Activated gamma-delta T cell (primary cell): ENCODE measurements around the gene OR2V2.
"Not testable (repeated sequence)": the region's sequence is repeated elsewhere in the genome, so short reads cannot be mapped to it uniquely, and the experiment has no call there.

Source experiments
- DNase-seq: peaks from one replicate; lab custom pipeline; 2025; lab: John Stamatoyannopoulos, UW

OR2V2 gene

DNA sequence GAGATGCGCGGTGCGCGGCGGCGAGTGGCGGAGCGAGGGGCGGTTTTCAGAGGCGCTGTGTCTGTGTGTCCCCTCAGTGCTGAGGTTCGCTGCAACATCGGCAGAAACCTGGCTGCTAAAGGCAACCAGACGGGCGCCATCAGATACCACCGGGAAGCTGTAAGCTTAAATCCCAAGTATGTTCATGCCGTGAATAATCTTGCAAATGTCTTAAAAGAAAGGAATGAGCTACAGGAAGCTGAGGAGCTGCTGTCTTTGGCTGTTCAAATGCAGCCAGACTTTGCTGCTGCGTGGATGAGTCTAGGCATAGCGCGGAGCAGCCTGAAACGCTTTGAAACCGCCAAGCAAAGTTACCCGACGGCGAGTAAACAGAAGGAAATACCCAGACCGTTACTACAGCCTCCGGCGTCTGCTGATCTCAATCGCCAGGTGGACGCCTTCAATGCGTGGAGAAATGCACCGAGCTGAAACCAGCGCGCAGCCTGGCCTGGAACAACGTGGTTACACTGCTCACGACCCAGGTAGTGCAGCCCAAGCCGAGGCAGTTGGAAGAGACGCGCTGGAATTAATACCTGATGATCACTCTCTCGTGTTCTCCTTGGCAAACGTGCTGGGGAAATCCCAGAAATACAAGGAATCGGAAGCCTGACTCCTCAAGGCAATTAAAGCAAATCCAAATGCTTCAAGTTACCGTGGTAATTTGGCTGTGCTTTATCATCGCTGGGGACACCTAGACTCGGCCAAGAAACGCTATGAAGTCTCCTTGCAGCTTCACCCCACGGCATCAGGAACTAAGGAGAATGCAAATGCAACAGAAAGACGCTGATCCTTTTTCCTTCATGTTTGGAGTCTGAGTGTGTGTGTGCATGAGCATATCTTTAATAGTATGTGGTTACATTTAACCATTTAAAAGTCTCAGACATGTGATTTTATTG, 32.3 kb upstream of the OR2V2 start:
- DNase-seq = no peak

DNA sequence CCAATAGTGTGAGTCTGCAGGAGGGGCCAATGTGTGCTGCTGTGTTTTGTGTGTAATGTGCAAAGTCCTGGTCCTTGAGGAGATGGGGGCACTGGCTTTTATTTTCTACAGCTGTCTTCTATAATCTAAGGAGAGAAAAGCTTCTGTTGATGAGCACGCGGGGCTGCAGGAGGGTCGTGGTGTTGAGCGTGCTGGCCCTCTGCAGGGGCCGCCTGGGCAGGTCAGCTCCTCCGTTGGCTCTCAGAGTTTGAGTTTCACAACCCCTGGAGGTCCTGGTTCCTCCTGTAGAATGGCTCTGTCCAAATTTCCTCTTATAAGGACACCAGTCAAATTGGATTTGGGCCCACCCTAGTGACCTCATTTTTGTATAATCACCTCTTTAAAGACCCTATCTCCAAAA, 29.0 kb upstream of the OR2V2 start:
- no peak for DNase-seq

DNA sequence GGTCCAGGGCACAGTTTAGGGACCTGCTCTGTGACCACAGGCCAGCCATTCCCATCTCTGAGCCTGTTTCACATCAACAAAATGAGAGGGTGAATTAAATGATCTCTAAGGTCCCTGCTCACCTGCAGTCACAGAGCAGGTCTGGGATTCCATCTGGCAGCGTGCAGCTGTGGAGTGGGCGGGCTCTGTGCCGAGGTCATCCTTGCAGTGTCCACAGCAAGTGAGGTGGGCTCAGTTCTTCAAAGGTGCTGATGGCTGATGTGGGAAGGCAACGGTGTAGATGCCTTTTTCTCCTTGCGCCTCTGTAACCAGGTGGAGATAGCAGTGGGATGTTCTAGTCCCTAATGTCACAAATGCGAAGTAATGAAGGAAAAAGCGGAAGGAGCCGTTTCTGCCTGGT, 28.3 kb upstream of the OR2V2 start:
- no peak for DNase-seq

DNA sequence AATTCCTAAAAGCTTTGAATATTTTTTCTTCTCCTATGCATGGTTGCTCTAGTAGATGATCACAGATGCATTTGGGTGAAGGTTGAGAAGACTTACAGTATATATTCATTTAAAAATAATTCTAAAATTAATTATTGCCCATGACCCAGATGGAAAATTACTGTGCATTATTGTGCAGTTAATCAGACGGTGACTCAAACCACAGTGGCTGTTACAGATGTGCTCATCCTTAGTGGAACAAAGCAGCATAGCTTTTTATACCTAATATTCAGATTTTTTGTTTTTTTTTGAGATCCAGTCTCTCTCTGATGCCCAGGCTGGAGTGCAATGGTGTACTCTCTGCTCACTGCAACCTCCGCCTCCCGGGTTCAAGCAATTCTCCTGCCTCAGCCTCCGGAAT, 27.1 kb upstream of the OR2V2 start:
- no peak for DNase-seq

DNA sequence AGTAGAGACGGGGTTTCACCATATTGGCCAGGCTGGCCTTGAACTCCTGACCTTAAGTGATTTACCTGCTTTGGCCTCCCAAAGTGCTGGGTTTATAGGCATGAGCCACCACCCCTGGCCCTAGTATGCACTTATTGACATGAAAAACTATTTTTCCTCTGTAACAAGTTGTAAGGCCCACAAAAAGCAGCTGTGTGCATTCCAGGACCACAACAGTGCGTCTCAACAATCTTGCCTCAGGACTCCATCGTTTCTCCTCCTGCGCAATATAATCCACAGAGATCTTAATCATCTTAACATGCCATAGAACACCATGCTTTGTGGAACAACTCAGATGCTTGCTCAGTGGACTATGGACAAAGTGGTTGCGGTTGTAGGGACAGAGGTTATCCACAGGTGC, 26.6 kb upstream of the OR2V2 start:
- DNase-seq = no peak

DNA sequence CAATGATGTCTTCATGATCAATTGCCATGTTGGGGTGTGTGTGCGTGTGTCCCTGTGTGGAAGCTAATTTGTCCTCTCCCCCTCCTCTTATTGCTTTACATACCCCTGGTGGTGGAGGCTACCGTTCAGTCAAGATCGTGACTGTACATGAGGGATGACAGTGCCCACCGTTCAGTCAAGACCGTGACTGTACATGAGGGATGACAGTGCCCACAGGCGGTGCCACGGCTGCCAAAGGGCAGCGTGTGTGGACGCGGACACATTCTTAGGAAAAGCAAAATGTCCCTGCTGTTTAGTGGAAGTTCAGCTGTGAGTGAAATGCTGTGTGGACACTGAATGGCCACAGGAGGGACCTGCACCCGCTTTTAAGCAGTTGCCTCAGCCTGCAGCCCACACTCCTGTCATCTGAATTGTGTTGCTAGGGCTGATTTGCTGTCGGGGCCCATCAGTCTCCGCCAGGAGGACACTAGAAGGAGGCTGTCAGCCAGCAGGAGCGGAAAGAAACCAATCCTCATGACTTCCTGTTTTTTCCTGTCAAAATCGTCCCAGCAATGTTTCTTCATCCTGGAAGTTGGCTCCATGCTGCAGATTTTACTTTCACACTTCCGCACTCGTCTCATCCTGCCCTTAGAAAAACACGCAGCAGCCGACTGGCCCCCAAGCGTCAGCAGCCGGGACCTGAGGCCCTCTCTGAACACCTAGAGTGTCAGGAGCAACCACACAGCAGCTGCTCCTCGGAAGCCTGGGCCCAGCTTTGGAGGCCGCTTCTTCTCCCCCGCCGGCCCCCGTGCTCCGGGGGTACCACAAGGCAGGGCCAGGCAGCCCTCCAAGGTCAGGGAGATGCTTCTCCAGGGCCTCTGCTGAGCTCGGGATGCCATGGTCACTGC, 25.5 kb upstream of the OR2V2 start:
- DNase-seq = no peak

DNA sequence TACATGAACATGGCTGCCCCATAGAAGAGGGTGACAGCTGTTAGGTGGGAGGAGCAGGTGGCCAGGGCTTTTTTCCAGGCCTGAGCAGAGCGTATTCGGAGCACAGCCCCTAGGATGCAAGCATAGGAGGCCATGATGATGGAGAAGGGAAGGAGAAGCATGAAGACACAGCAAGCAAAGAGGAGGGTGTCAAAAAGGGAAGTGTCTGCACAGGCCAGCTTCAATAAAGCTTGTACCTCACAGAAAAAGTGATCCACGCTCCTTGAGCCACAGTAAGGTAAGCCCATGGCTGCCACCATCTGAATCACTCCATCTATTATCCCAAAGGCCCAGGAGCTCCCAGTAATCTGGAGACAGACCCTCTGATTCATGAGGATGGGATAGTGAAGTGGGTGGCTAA, 22.9 kb upstream of the OR2V2 start:
- DNase-seq = no peak

DNA sequence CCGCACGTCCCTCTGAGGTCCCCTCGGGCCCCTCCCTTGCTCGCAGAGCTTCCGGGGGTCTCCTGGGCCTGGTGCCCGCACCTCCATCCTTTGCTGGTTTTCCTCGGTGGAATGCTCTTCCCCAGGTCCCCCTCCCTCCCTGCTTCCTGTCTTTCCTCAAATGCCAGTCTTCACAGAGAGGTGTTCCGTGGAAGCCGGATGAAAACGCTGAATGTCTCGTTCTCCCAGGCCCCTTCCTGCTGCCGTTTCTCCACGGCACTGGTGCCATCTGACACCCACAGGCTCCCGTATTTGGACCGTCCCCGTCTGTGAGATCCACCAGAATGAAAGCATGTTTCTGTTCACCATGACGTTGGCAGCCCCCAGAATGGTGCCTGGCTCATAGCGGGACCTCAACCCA, 20.5 kb upstream of the OR2V2 start:
- DNase-seq = no peak

DNA sequence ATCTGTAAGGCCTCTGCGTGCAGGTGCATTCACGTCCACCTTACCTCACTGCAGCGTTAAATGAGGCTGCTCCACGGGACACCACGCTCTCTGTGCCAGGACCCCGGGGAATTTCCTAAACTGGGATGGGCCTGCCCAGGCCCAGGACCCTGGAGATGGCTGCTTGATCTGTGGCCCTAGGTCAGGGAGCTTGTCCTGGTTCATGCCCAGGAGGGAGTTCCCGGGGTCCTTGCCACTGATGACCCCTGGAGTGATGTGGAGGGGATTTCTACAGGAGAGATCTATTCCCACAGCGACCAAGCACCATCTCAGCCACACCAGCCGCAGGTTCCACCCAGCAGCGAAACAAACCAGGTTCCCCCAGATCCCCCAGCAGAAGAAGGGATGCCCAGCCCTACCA, 19.9 kb upstream of the OR2V2 start:
- DNase-seq = no peak

DNA sequence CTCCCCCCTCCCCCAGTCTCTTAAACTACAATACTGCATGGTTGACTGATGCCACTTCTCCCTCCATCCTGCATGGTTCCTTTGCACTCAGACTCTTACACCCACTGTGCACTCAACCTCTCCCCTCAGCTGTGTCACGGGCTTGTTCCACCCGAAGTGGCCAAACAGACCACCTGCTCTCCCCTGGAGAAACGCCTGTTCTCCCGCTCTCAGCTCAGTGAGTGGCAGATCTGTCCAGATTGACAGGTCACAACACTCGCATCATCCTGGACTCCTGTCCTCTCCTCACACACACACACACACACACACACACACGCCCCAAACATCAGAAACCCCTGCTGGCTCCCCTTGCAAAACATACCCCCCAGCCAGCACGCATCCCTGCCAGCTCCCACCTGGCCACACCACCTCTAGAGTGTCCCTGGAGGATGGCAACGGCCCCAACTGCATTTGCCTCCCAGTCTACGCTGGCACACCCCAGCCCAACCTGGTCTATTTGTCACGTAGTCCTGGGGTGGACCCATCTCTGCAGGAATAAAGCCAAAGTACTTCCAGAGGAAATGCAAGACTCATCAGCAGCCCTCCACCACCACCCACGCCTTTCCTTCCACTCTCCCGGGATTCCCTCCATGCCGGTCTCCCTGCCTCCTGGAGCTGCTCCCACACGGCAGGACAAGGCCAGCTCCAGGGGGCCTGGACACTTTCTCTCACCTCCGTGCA, 19.3 kb upstream of the OR2V2 start:
- no peak for DNase-seq

DNA sequence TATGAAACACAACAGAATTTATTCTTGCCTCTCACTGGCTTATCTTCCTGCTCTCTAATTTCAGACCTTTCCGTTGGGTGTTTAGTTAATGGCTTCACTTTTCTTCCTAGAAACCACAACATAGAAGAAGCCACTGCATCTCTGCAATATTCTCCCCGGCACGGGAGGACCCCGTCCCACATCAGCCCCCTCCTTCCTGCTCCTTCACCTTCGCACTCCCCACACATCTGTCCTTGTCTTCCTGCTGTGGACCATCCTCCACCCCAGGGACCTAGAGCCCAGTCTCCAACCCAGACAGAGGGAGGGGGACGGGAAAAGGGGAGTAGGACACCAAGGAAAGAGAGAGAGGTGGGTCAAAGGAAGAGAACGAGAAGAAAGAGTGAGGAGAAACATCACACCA, 17.8 kb upstream of the OR2V2 start:
- no peak for DNase-seq

DNA sequence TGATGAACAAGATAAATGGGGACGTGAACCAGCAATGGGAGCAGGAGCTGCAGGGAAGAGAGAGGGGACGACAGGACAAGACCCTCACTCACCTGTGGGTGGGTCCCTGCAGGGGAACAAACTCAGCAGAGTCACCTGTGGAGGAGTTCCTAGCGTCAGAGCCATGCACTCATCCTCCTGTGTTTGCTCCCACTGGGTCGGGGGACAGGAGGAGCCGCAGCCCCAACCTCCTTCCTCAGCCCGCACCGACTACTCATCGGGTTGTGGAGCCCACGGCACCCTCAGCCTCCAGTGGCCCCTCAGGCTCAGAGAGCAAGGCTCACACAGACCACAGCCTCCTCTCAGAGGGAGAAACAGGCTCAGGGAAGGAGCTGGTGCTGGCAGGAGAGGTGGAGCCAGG, 17.3 kb upstream of the OR2V2 start:
- DNase-seq = not testable (repeated sequence)

DNA sequence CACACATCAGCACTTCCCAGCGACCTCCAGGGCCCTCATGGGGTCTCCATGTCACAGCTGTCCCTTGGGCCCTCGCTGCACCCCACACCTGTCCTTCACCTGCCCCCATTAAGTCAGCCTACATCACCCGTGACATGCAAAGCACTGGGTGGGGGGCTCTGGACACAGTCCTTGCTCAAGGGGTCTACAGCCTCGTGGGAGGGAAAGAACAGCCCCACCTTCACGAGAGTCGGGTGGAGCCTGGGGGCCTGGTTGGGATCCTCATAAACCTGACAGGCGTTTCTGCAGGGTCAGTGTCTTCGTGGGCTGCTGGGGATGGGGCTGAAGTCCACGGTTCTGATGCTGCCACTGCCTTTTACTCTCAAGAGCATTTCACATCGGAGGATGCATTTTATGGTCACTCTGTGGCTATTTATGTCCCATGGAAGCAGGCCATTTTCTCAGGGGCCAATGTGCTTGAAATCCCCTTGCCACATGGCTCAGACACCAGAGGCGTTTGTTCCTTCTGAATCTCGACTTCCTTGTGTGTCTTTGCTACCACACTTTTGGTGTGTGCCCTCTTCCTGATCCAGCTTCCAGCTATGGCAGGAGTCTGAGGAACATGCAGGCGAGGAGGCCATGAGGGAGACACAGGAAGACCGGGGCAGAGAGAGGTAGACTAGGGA, 16.4 kb upstream of the OR2V2 start, which contains the start of gene OR2V1:
Gene OR2V1, minus strand, starts transcription at position 338 of the 665 bp plus-strand sequence. CDS start 5,865 bp downstream, outside the sequence.
- DNase-seq = no peak

DNA sequence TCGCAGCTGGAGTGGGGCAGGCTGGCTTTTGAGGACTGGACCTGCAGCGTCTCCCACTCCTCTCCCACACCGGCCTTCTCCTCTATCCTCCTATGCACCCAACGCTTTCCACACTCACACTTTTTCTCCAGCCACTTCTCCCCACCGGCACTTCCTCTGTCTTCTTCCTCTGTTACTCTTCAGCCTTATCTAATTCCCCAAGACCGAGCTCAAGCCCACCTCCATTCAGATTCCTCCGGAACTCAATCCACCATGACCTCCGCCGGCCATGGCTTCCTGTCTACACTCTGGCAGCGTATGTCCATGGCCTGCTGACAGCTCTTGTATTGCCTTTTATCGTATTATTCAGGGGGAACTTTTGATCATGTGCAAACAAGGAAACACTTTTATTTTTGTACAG, 15.9 kb upstream of the OR2V2 start:
- DNase-seq = no peak

DNA sequence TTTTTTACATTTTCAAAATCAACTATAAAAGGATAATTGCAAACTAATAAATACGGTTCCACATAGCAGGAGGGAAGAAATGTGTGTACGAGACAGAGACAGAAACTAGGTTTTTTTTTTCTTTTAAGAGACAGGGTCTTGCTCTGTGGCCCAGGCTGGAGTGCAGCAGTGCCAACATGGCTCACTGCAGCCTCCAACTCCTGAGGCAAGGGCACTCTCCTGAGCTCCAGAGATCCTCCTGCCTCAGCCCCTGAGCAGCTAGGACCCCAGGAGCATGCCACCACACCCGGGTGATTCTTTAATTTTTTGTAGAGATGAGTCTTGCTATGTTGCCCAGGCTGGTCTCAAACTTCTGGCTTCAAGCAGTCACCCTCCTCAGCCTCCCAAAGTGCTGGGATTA, 14.3 kb upstream of the OR2V2 start:
- DNase-seq = no peak

DNA sequence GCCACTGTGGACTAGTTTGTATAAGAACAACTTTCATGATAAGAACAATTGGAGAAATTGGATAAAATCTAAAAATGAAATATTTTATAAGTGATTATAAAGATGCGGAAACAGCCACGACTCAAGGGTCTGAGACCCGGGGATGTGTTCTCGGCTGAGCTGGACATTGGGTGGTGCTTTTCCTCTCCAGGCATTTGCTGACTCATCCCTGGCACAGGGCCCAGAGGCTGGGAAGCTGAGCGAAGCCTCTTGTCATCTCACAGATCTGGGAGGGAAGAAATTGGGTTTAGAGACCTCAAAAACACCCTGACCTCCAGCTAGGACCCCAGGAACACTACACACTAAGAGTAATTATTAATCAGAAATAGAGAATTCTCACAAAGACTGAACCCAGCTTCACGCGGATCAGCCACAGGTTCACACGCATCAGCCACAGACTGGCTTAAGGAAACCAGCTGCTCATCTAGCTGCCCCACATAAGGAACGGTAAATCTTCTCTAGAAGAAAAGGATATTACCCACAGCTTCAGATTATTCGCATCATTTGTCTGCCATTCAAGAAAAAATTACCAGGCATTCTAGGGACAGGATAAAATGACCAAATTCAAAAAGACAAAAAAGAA, 13.7 kb upstream of the OR2V2 start:
- DNase-seq = no peak

DNA sequence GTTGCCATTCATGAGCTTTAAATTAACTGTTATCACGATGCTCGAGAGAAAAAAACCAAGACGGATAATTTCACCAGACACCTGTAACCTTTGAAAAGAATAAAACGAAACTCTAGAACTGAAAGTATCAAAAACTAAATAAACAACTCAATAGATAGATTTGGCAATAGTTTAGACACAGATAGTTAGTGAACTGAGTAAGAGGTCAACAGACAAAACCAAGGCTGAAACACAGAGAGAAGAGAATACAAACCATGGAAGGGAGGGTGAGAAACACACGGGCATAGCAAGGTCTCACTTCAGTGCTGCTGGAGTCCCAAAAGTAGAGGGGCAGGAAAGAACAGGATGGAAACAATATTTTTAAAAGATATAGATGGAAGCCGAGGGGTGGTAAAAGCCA, 13.1 kb upstream of the OR2V2 start:
- no peak for DNase-seq

DNA sequence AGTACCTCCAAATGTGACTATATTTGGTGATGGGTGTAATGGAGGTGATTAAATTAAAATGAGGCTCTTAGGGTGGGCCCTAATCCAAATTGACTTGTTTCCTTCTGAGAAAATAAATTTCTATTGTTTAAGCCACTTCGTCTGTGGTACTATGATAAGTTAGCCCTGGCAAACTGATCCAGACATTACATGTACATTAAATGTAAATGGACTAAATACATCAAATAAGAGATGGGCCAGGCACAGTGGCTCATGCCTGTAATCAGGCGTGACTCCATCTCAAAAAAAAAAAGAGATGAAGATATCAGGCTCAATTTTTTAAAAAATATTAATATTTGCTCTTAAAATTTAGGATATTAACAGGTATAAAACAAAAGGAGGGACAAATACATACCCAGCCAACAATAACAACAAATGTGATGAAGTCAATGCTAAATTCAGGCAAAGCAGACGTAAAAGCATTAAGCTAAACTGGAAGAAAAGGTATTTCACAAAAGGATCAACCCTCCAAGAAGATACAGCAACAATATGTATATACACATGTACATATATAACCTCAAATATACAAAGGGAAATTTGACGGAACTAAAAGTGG, 10.9 kb upstream of the OR2V2 start:
- no peak for DNase-seq

DNA sequence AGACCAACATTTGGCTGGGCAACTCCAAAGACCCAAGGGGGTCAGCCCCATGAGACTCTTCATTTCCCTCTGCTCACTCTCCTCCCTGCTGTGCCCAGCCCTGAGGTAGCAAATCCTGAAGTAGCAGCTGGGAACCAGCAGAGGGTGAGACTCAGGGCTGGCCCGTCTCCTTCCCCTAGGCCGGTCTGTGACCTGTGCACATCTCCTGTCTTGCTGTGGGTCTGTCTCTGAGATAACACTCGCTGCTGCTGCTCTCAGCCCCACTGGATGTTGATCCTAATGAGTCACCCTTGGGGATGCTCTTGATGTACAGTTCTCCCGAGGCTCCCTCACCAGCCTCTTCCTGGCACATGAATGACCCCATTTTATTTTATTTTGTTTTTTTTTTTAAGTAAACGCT, 9.1 kb upstream of the OR2V2 start:
- DNase-seq = no peak

DNA sequence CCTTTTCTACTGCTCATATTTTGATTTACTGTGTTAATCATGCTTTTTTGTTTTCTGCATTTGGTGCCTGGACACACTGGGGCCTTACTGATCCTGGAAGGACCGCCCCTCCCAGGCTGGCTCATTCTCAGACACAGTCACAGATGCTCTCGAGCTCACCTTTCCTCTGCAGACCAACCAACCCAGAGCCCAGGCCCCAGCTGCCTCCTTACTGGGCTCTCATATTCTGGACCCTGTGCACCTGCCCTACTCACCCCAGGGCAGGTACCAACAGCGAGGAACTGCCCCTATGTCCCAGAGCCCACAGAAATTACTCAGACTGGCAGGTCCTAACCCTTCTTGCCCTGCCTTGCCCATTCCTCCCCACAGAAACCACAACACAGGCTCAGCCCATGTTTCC, 6.6 kb upstream of the OR2V2 start:
- no peak for DNase-seq

DNA sequence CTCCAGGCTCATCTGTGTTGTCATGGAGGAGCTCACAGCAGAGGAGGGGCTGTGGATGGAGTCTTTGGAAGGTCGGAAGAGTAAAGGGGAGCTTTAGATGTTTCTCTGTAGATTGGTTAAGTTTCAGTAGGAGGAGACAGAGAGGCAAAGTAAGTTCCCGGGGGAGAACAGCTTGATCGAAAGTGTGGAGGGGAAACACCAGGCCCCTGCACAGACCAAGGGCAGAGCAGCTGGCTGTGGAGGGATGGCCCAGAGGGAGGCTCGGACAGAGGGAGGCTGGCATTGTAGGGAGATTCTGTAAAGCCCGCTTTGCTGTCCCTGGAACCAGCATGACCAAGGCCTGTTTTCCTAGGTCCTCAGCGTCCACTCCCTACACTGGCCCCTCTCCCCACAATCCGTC, 5.3 kb upstream of the OR2V2 start:
- no peak for DNase-seq
